ENCODE measurements around the gene H3-3A.
A peak's percentile ranks its signal among the peaks of the same experiment; 100 is the strongest.
"Not testable (repeated sequence)": the region's sequence is repeated elsewhere in the genome, so short reads cannot be mapped to it uniquely, and the experiment has no call there.

Gene H3-3A

GRCh38 chr1:226091461-226091860, 28.9 kb downstream of the H3-3A start:
- no peak overlapping the region for H3K4me3 ChIP-seq (replicated peaks in 1 of 2; ENCODE audit: low read depth in 2 of 2, low read length in 2 of 2)
- TF ChIP-seq CTCF (IDR thresholded peaks at IDR 0.05; ENCODE audit: low read depth, low read length): no peak
- DNase-seq (ENCODE audit: low read depth in 2 of 2): no peak

DNA sequence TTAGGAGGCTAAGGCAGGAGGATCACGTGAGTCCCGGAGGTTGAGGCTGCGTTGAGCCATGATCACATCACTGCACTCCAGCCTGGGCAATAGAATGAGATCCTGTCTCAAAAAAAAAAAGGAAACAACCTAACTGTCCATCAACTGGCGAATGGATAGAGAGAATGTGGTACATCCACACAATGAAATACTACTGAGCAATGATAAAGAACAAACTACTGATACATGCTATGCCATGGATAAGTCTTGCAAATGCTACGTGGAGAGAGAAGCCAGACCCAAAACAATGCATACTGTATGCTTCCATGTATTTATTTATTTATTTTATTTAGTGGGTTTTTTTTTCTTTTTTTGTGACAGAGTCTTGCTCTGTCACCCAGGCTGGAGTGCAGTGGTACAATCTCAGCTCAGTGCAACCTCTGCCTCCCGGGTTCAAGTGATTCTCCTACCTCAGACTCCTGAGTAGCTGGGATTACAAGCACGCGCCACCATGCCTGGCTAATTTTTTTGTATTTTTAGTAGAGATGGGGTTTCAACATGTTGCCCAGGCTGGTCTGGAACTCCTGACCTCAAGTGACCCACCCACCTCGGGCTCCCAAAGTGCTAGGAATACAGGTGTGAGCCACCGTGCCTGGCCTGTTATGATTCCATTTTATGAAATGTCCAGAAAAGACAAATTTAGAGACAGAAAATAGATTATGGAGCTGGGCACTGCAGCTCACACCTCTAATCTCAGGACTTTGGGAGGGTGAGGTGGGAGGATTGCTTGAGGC, 29.7 kb downstream of the H3-3A start:
- not testable (repeated sequence) for H3K4me3 ChIP-seq (replicated peaks in 1 of 2; ENCODE audit: low read depth in 2 of 2, low read length in 2 of 2); DNase-seq (ENCODE audit: low read depth in 2 of 2)

- no peak for TF ChIP-seq CTCF (IDR thresholded peaks at IDR 0.05; ENCODE audit: low read depth, low read length)
- H3K4me3 ChIP-seq (replicated peaks in 1 of 2; ENCODE audit: low read depth in 2 of 2, low read length in 2 of 2): no peak overlapping the region
- peak; percentile 51 to 62 for DNase-seq (ENCODE audit: low read depth in 2 of 2)
These were observed 30.4 kb downstream of the H3-3A start for GRCh38 chr1:226092965-226093364.

- no peak for DNase-seq (ENCODE audit: low read depth in 2 of 2)
- TF ChIP-seq CTCF (IDR thresholded peaks at IDR 0.05; ENCODE audit: low read depth, low read length): no peak
- no peak overlapping the region for H3K4me3 ChIP-seq (replicated peaks in 1 of 2; ENCODE audit: low read depth in 2 of 2, low read length in 2 of 2)
These were observed 31.1 kb downstream of the H3-3A start for GRCh38 chr1:226093621-226094020.

DNA sequence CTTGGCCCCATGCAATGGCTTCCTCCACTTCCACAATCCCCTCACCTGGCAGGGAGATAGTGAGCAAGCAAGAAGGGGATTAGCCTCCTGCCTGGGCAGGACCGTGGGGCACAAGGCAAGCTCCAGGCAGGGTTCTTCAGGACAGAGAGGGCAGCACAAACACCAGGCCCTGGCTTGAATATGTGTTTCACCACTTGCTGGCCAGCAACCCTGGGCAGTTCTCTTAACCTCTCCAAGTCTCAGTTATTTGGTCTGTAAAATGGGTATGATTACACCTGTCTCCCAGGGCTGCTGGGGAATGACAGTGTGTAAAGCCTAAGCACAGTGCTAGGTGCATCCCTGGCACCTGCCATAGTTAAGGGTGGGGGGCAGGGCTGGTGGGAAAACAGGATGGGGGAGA, 31.9 kb downstream of the H3-3A start:
- DNase-seq (ENCODE audit: low read depth in 2 of 2): no peak
- TF ChIP-seq CTCF (IDR thresholded peaks at IDR 0.05; ENCODE audit: low read depth, low read length): no peak
- no peak overlapping the region for H3K4me3 ChIP-seq (replicated peaks in 1 of 2; ENCODE audit: low read depth in 2 of 2, low read length in 2 of 2)

DNA sequence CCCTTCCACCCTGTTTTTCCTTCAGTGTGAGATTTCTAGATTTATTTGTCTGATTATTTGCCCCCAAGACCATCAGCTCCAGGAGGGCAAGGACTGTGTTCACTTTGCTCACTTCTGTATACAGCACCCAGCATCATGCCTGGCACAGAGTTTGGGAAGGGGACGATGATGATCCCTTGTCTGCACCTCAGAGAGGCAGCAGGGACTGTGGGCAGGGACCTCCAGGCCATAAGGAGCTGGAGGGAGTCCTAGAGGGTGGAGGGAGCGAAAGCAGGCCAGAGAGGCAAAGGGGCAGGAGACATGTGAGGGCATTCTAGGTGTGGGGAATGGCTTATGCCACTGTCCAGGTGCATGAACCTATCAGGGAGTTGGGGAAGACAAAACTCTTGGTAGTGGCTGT, 32.8 kb downstream of the H3-3A start:
- no peak overlapping the region for H3K4me3 ChIP-seq (replicated peaks in 1 of 2; ENCODE audit: low read depth in 2 of 2, low read length in 2 of 2)
- DNase-seq (ENCODE audit: low read depth in 2 of 2): no peak
- no peak for TF ChIP-seq CTCF (IDR thresholded peaks at IDR 0.05; ENCODE audit: low read depth, low read length)

- TF ChIP-seq CTCF (IDR thresholded peaks at IDR 0.05; ENCODE audit: low read depth, low read length): no peak
- no peak overlapping the region for H3K4me3 ChIP-seq (replicated peaks in 1 of 2; ENCODE audit: low read depth in 2 of 2, low read length in 2 of 2)
- DNase-seq (ENCODE audit: low read depth in 2 of 2): peak; percentile 94 to 98
These were observed 35.5 kb downstream of the H3-3A start for GRCh38 chr1:226097866-226098625.
